ENCODE measurements around the gene CTIF. TPM values are rescaled to one million over a fixed set of nuclear protein-coding genes. Genes with fewer than 3 reads are reported as not detected.
"Not testable (repeated sequence)": the region's sequence is repeated elsewhere in the genome, so short reads cannot be mapped to it uniquely, and the experiment has no call there.

The CTIF gene
- total RNA-seq, 2 experiments from 2014 or later, result 6.3 to 6.9 TPM

- CTCF ChIA-PET, result interaction anchor here (1.2 kb wide), 1 partner anchor 15 kb away, joined by 3 read pairs; no protein-coding TSS in a partner anchor
- POLR2A ChIA-PET, result no interaction called here
Observed at GRCh38 chr18:48635806-48636205, 97.0 kb downstream of the CTIF start.

- ChIA-PET POLR2A (no interaction called here), CTCF (interaction anchor here (1.2 kb wide), 1 partner anchor 16 kb away, joined by 3 read pairs; no protein-coding TSS in a partner anchor)
Observed at GRCh38 chr18:48636436-48636835, 97.6 kb downstream of the CTIF start.

- ChIA-PET CTCF (no interaction called here), POLR2A (no interaction called here)
Observed at GRCh38 chr18:48637081-48637990, 98.5 kb downstream of the CTIF start.

- ChIA-PET POLR2A (interaction anchor here (0.6 kb wide), 1 partner anchor 825 kb away, joined by 6 read pairs; no protein-coding TSS in a partner anchor), CTCF (interaction anchor here (0.5 kb wide), 1 partner anchor 12 kb away, joined by 3 read pairs; no protein-coding TSS in a partner anchor)
Observed at GRCh38 chr18:48638451-48638850, 99.6 kb downstream of the CTIF start.

- ChIA-PET CTCF (interaction anchor here (0.5 kb wide), 1 partner anchor 13 kb away, joined by 3 read pairs; no protein-coding TSS in a partner anchor), POLR2A (interaction anchor here (0.6 kb wide), 1 partner anchor 825 kb away, joined by 6 read pairs; no protein-coding TSS in a partner anchor)
Observed at GRCh38 chr18:48638896-48639771, 100.3 kb downstream of the CTIF start.

- POLR2A ChIA-PET, result interaction anchor here (0.6 kb wide), 1 partner anchor 1987 kb away, joined by 3 read pairs; no protein-coding TSS in a partner anchor
- CTCF ChIA-PET, result no interaction called here
Observed at GRCh38 chr18:48639772-48640432, 101.1 kb downstream of the CTIF start.

GRCh38 chr18:48640566-48641270 is 101.9 kb downstream of the CTIF start:
- CTCF ChIA-PET, result no interaction called here
- POLR2A ChIA-PET, result interaction anchor here (0.6 kb wide), 1 partner anchor 1986 kb away, joined by 3 read pairs; no protein-coding TSS in a partner anchor

- POLR2A ChIA-PET, result no interaction called here
- CTCF ChIA-PET, result no interaction called here
Observed at GRCh38 chr18:48641981-48642380, 103.2 kb downstream of the CTIF start.

GRCh38 chr18:48642503-48642902 is 103.7 kb downstream of the CTIF start:
- CTCF ChIA-PET, result no interaction called here

GRCh38 chr18:48643262-48643661 is 104.4 kb downstream of the CTIF start:
- CTCF ChIA-PET, result no interaction called here
- POLR2A ChIA-PET, result no interaction called here

More at GRCh38 chr18:48642503-48642902, 103.7 kb downstream of the CTIF start:
- POLR2A ChIA-PET, result no interaction called here

GRCh38 chr18:48644029-48644428 is 105.2 kb downstream of the CTIF start:
- POLR2A ChIA-PET, result no interaction called here
- CTCF ChIA-PET, result no interaction called here

- POLR2A ChIA-PET, result no interaction called here
Observed at GRCh38 chr18:48645427-48646002, 106.7 kb downstream of the CTIF start.

GRCh38 chr18:48646976-48647375 is 108.1 kb downstream of the CTIF start:
- POLR2A ChIA-PET, result no interaction called here
- CTCF ChIA-PET, result no interaction called here

More at GRCh38 chr18:48645427-48646002, 106.7 kb downstream of the CTIF start:
- CTCF ChIA-PET, result no interaction called here

GRCh38 chr18:48649231-48649630 is 110.4 kb downstream of the CTIF start:
- POLR2A ChIA-PET, result no interaction called here
- CTCF ChIA-PET, result no interaction called here

GRCh38 chr18:48654591-48654990 is 115.8 kb downstream of the CTIF start:
- POLR2A ChIA-PET, CTCF ChIA-PET: not testable (repeated sequence)

GRCh38 chr18:48655508-48655907 is 116.7 kb downstream of the CTIF start:
- CTCF ChIA-PET, result no interaction called here
- POLR2A ChIA-PET, result interaction anchor here (0.6 kb wide), 1 partner anchor 214 kb away, joined by 4 read pairs; no protein-coding TSS in a partner anchor

- CTCF ChIA-PET, result no interaction called here
- POLR2A ChIA-PET, result no interaction called here
Observed at GRCh38 chr18:48656176-48656575, 117.3 kb downstream of the CTIF start.

- ChIA-PET POLR2A (no interaction called here), CTCF (no interaction called here)
Observed at GRCh38 chr18:48656582-48656981, 117.8 kb downstream of the CTIF start.

Data from activated CD8-positive, alpha-beta memory T cell treated with anti-CD3 and anti-CD28 coated beads for 36 hours (primary cell).